ENCODE results near the gene PDE4C.
A peak's percentile ranks its signal among the peaks of the same experiment; 100 is the strongest.

The PDE4C gene

GRCh38 chr19:18225702-18226468, at the start of gene PDE4C:
Gene PDE4C, minus strand, starts transcription at chr19:18226438. Its CDS starts 23 bp downstream, at chr19:18226415.
- DNase-seq = peak; percentile 68

GRCh38 chr19:18274781-18275356, 48.6 kb upstream of the PDE4C start:
- DNase-seq = peak; percentile 88

- DNase-seq = peak; percentile 57
Observed at GRCh38 chr19:18274219-18274780, 48.1 kb upstream of the PDE4C start, which contains the start of gene IQCN. Gene IQCN, minus strand, starts transcription at chr19:18274452. Its CDS starts 4,974 bp downstream, at chr19:18269478.

GRCh38 chr19:18273561-18274218, 47.5 kb upstream of the PDE4C start:
- DNase-seq = no peak

- peak; percentile 32 for DNase-seq
Observed at GRCh38 chr19:18271433-18271841, 45.2 kb upstream of the PDE4C start.

- DNase-seq = no peak
Observed at GRCh38 chr19:18270326-18270725, 44.1 kb upstream of the PDE4C start.

- DNase-seq = no peak
Observed at GRCh38 chr19:18269070-18269723, 43.0 kb upstream of the PDE4C start.

GRCh38 chr19:18266771-18267686, 40.8 kb upstream of the PDE4C start:
- no peak for DNase-seq

GRCh38 chr19:18265582-18265981, 39.3 kb upstream of the PDE4C start:
- DNase-seq = no peak

GRCh38 chr19:18264971-18265540, 38.8 kb upstream of the PDE4C start:
- DNase-seq = no peak

GRCh38 chr19:18264137-18264854, 38.1 kb upstream of the PDE4C start:
- no peak for DNase-seq

GRCh38 chr19:18263324-18264136, 37.3 kb upstream of the PDE4C start:
- DNase-seq = no peak

GRCh38 chr19:18262917-18263316, 36.7 kb upstream of the PDE4C start:
- DNase-seq = no peak

- DNase-seq = no peak
Observed at GRCh38 chr19:18262144-18262543, 35.9 kb upstream of the PDE4C start.

GRCh38 chr19:18261474-18261873, 35.2 kb upstream of the PDE4C start:
- DNase-seq = no peak

GRCh38 chr19:18259893-18260292, 33.7 kb upstream of the PDE4C start:
- no peak for DNase-seq

- no peak for DNase-seq
Observed at GRCh38 chr19:18257503-18258470, 31.5 kb upstream of the PDE4C start.
